K562 (cell line): ENCODE data around the gene HMBS. TPM values are rescaled to one million over a fixed set of nuclear protein-coding genes. Genes with fewer than 3 reads are reported as not detected.

ENCODE experiments used
- BDP1 ChIP-seq: IDR thresholded peaks from 3 replicates; pipeline ENCODE4 v1.6.1; 2011; ENCODE audit not compliant: insufficient read length, insufficient read depth
- C11orf30 ChIP-seq: fragments of 450-650 bp; IDR thresholded peaks from 2 replicates; pipeline ENCODE4 v1.6.1; 2016; ENCODE audit warnings: low read depth, mild to moderate bottlenecking
- CBX3 ChIP-seq, 2 experiments: IDR thresholded peaks; 1 replicate in 1 of 2; 2 replicates in 1 of 2; pipeline ENCODE4 v1.6.1; 2012; ENCODE audit warnings: inconsistent platforms in 2 of 2, low read length in 2 of 2, borderline replicate concordance in 1 of 2, control low read depth in 1 of 2
- CEBPB ChIP-seq: fragments of 450-650 bp; IDR thresholded peaks from 2 replicates; pipeline ENCODE4 v1.6.1; 2016; ENCODE audit warnings: missing genetic modification characterization, missing compliant biosample characterization
- CHCHD3 ChIP-seq: fragments of 250-450 bp; sonication (Bioruptor Pico); IDR thresholded peaks from 2 replicates; pipeline ENCODE4 v2.1.2; 2022; ENCODE audit warnings: mild to moderate bottlenecking
- CHD1 ChIP-seq: fragments of 200-600 bp; sonication (generic); IDR thresholded peaks from one replicate; pipeline ENCODE4 v1.6.1; 2012; ENCODE audit warnings: mild to moderate bottlenecking, moderate library complexity, low read length, inconsistent platforms
- CREB1 ChIP-seq, 2 experiments: sonication (generic) in 1 of 2; formaldehyde crosslinking in 1 of 2; IDR thresholded peaks; 2 replicates each; pipeline versions ENCODE4 v1.6.1 to v1.8.0; 2012 to 2022; ENCODE audit warnings: inconsistent platforms in 1 of 2, mild to moderate bottlenecking in 1 of 2, missing genetic modification reagents in 1 of 2, moderate library complexity in 1 of 2
- EGR1 ChIP-seq: fragments of 450-650 bp; conservative IDR thresholded peaks from 2 replicates; pipeline ENCODE4 v1.6.1; 2017; ENCODE audit warnings: mild to moderate bottlenecking
- ESRRA ChIP-seq: fragments of 450-650 bp; IDR thresholded peaks from 2 replicates; pipeline ENCODE4 v1.6.1; 2014; ENCODE audit warnings: low read depth, mild to moderate bottlenecking, moderate library complexity, borderline replicate concordance
- MTA3 ChIP-seq: fragments of 450-650 bp; formaldehyde crosslinking; IDR thresholded peaks from 2 replicates; pipeline ENCODE4 v1.6.1; 2017; ENCODE audit warnings: mild to moderate bottlenecking, borderline replicate concordance
- NEUROD1 ChIP-seq: fragments of 150-350 bp; IDR thresholded peaks from 2 replicates; pipeline ENCODE4 v1.6.1; 2014; ENCODE audit warnings: borderline replicate concordance, low read length, low read depth; ENCODE audit not compliant: partially characterized antibody
- PTTG1 ChIP-seq: fragments of 450-650 bp; IDR thresholded peaks from 2 replicates; pipeline ENCODE4 v1.6.1; 2016; ENCODE audit warnings: low read depth, mild to moderate bottlenecking, missing genetic modification characterization, missing compliant biosample characterization
- SMARCC2 ChIP-seq: fragments of 450-650 bp; IDR thresholded peaks from 2 replicates; pipeline ENCODE4 v1.6.1; 2017; ENCODE audit warnings: antibody characterized with exemption, moderate library complexity, mild to moderate bottlenecking, low read depth
- STAT5B ChIP-seq: fragments of 250-450 bp; sonication (Bioruptor Pico); IDR thresholded peaks from 2 replicates; pipeline ENCODE4 v1.8.0; 2021; ENCODE audit warnings: mild to moderate bottlenecking, inconsistent platforms
- TCF7 ChIP-seq: sonication (generic); IDR thresholded peaks from 2 replicates; pipeline ENCODE4 v1.6.1; 2016; ENCODE audit warnings: antibody characterized with exemption, borderline replicate concordance
- TOE1 ChIP-seq, 2 experiments: fragments of 450-650 bp in 1 of 2; sonication (generic) in 1 of 2; formaldehyde crosslinking in 1 of 2; IDR thresholded peaks; 2 replicates each; pipeline versions ENCODE4 v1.7.1 to v1.8.0; 2016 to 2022; ENCODE audit warnings: borderline replicate concordance in 2 of 2, mild to moderate bottlenecking in 2 of 2, antibody characterized with exemption in 1 of 2, inconsistent platforms in 1 of 2, low read depth in 1 of 2, missing genetic modification reagents in 1 of 2, moderate library complexity in 1 of 2
- ZNF121 ChIP-seq: sonication (generic); formaldehyde crosslinking; conservative IDR thresholded peaks from 2 replicates; pipeline ENCODE4 v1.8.0; 2022; ENCODE audit warnings: missing genetic modification reagents
- ZNF239 ChIP-seq: fragments of 250-450 bp; sonication (Bioruptor Pico); IDR thresholded peaks from 2 replicates; pipeline ENCODE4 v1.4.0; 2020; ENCODE audit warnings: mild to moderate bottlenecking
- ZNF518B ChIP-seq: fragments of 250-450 bp; sonication (Bioruptor Pico); IDR thresholded peaks from 2 replicates; pipeline ENCODE4 v1.5.0; 2021; ENCODE audit warnings: mild to moderate bottlenecking, moderate library complexity
- ZNF830 ChIP-seq: fragments of 250-450 bp; sonication (Bioruptor Pico); IDR thresholded peaks from 2 replicates; pipeline ENCODE4 v1.5.0; 2021; ENCODE audit warnings: mild to moderate bottlenecking
- polyA plus RNA-seq, 8 experiments: library from polyadenylated mRNA; depleted of rRNA in 4 of 8; stranded (reverse) in 5 of 8; unstranded in 3 of 8; fragments of >200 nt; fragmentation: Nextera tagmentation in 2 of 8; fragmentation: Illumina TruSeq in 1 of 8; extraction: Ambion mirVana in 2 of 8; extraction: Trizol in 1 of 8; gene quantifications; 2 replicates each; pipeline versions ENCODE4 v1.2.1 to v1.2.3, GENCODE V29; 2011 to 2014; ENCODE audit warnings: inconsistent platforms in 1 of 8, missing spikeins in 1 of 8
- total RNA-seq, 7 experiments: library from RNA; depleted of rRNA in 6 of 7; stranded (reverse); fragments of >200 nt in 6 of 7; fragmentation: Illumina TruSeq in 2 of 7; extraction: Trizol in 2 of 7; gene quantifications; 2 replicates each; pipeline versions ENCODE4 v1.2.1 to v1.2.3, GENCODE V29; 2011 to 2021; ENCODE audit warnings: low replicate concordance in 1 of 7
- TF ChIP-seq, protein P1 (sequence below): fragments of 450-650 bp; IDR thresholded peaks from 2 replicates; pipeline ENCODE4 v1.6.1; 2016; ENCODE audit warnings: borderline replicate concordance

The HMBS gene
- total and polyA plus RNA-seq, 9 of the 15 experiments (the other 6 are each of a cell fraction or from before 2014, with no cell fraction given), result 56.9 to 385 (median 286) TPM

DNA sequence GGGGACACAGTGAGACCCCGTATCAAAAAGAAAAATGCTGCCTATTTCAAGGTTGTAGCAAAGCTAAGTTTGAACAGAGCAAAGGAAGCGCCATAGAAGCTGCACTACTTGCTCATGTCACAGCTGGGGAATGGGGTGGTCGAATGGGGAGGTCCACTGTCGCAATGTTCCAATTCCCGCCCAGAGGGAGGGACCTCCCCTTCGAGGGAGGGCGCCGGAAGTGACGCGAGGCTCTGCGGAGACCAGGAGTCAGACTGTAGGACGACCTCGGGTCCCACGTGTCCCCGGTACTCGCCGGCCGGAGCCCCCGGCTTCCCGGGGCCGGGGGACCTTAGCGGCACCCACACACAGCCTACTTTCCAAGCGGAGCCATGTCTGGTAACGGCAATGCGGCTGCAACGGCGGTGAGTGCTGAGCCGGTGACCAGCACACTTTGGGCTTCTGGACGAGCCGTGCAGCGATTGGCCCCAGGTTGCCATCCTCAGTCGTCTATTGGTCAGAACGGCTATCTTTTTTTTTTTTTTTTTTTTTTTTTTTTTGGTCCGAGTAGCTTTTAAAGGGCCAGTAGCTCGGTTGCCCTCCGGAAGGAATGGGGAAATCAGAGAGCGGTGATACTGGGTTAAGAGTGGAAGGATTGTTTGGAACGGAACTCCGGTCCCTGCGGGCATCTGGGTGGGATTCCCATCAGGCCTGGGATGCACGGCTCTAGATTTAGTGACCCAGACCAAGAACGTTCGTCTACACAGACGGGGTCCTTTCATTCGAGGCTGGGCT lies at the start of gene HMBS (continued):
- TF ChIP-seq CHD1 (peak; percentile 33), C11orf30 (peak; percentile 64), CBX3 (IDR thresholded peaks at IDR 0.05; ENCODE audit: borderline replicate concordance in 1 of 2, low read length in 2 of 2) (0 out of 3 replicates have a peak, but pooled peaks of 1 of the 2 experiments have one; percentile 14), CEBPB (tag) (peak; percentile 98), TOE1 (IDR thresholded peaks at IDR 0.05; ENCODE audit: borderline replicate concordance) (peak; percentile 83; the same call in 1 of the 2 replicates), TOE1 (CRISPR knock-in tag; IDR thresholded peaks at IDR 0.05; ENCODE audit: borderline replicate concordance, low read depth) (no peak), ZNF830 (CRISPR knock-in tag) (0 out of 2 replicates have a peak, but pooled peaks have one; percentile 30), STAT5B (CRISPR knock-in tag) (no peak), TCF7 (no peak), CREB1 (IDR thresholded peaks at IDR 0.05) (peak; percentile 85), CREB1 (CRISPR knock-in tag; IDR thresholded peaks at IDR 0.05) (peak; percentile 89), SMARCC2 (no peak), NEUROD1 (peak; percentile 80), PTTG1 (tag) (no peak), ZNF239 (CRISPR knock-in tag) (no peak), ZNF518B (no peak), EGR1 (no peak), BDP1 (no peak), CHCHD3 (CRISPR knock-in tag) (no peak), ESRRA (no peak; the same call in 1 of the 2 replicates), MTA3 (0 out of 2 replicates have a peak, but pooled peaks have one; percentile 17), ZNF121 (CRISPR knock-in tag) (no peak)
- TF ChIP-seq, protein P1, sequence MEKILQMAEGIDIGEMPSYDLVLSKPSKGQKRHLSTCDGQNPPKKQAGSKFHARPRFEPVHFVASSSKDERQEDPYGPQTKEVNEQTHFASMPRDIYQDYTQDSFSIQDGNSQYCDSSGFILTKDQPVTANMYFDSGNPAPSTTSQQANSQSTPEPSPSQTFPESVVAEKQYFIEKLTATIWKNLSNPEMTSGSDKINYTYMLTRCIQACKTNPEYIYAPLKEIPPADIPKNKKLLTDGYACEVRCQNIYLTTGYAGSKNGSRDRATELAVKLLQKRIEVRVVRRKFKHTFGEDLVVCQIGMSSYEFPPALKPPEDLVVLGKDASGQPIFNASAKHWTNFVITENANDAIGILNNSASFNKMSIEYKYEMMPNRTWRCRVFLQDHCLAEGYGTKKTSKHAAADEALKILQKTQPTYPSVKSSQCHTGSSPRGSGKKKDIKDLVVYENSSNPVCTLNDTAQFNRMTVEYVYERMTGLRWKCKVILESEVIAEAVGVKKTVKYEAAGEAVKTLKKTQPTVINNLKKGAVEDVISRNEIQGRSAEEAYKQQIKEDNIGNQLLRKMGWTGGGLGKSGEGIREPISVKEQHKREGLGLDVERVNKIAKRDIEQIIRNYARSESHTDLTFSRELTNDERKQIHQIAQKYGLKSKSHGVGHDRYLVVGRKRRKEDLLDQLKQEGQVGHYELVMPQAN, result peak; percentile 57; the same call in 1 of the 2 replicates
